Skeletal muscle satellite cell (primary cell): Measurements from ENCODE around the gene CEACAM5.

Source experiments
- H3K27me3 ChIP-seq: 2 replicates; pipeline ENCODE4 v1.7.0; 2013; ENCODE audit warnings: low read length; ENCODE audit not compliant: control insufficient read depth, insufficient read depth
- H3K36me3 ChIP-seq: 2 replicates; pipeline ENCODE4 v1.7.0; 2013; ENCODE audit warnings: mild to moderate bottlenecking, control low read depth, low read length; ENCODE audit not compliant: insufficient read depth
- H3K4me1 ChIP-seq: 2 replicates; pipeline ENCODE4 v1.7.0; 2013; ENCODE audit warnings: low read length; ENCODE audit not compliant: control insufficient read depth, insufficient read depth
- H3K4me2 ChIP-seq: 2 replicates; pipeline ENCODE4 v1.7.0; 2013; ENCODE audit warnings: mild to moderate bottlenecking, low read length
- H3K4me3 ChIP-seq: 2 replicates; pipeline ENCODE4 v1.7.0; 2013; ENCODE audit warnings: low read length
- H3K9ac ChIP-seq: 2 replicates; pipeline ENCODE4 v1.7.0; 2013; ENCODE audit warnings: mild to moderate bottlenecking, low read depth, low read length, moderate library complexity
- H3K9me3 ChIP-seq: replicated peaks from 2 replicates; pipeline ENCODE4 v1.7.0; 2013; ENCODE audit warnings: mild to moderate bottlenecking, control low read depth, low read length

Gene CEACAM5

DNA sequence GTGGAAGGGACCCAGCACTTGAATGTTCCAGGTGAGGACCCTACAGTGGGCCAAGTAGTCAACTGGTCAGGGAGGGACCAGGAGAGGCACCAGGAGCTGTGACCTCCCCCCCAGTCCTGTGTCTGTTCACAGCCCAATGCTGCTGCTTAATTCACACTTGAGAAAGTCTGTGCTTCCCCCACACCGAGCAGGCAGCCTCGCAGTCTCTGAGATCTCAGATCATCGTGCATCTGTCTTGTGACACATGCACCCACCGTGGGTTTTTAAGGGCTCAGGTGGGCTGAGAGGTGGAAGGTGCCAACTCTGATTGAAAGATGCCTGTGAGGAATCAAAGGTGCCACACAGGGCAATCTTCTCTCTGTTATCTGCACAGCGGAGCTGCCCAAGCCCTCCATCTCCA is 6.2 kb downstream of the CEACAM5 start:
- peaks cover 5% of the 10 kb centered on the region for H3K27me3 ChIP-seq
- H3K9ac ChIP-seq: no peak overlapping the region
- no peak overlapping the region for H3K4me2 ChIP-seq
- no peak overlapping the region for H3K4me3 ChIP-seq
- H3K36me3 ChIP-seq: no peaks in the 10 kb centered on the region
- no peaks in the 10 kb centered on the region for H3K9me3 ChIP-seq
- H3K4me1 ChIP-seq: no peaks in the 10 kb centered on the region

GRCh38 chr19:41718761-41719160 is 10.3 kb downstream of the CEACAM5 start:
- Histone ChIP-seq H3K27me3 (peaks cover 5% of the 10 kb centered on the region), H3K4me1 (no peaks in the 10 kb centered on the region), H3K4me2 (no peak overlapping the region), H3K4me3 (no peak overlapping the region), H3K36me3 (no peaks in the 10 kb centered on the region), H3K9ac (no peak overlapping the region), H3K9me3 (no peaks in the 10 kb centered on the region)

GRCh38 chr19:41720103-41720502 is 11.7 kb downstream of the CEACAM5 start:
- no peaks in the 10 kb centered on the region for H3K4me1 ChIP-seq
- no peak overlapping the region for H3K9ac ChIP-seq
- H3K4me3 ChIP-seq: no peak overlapping the region
- peaks cover 5% of the 10 kb centered on the region for H3K27me3 ChIP-seq
- no peaks in the 10 kb centered on the region for H3K36me3 ChIP-seq
- H3K9me3 ChIP-seq: no peaks in the 10 kb centered on the region
- H3K4me2 ChIP-seq: no peak overlapping the region

DNA sequence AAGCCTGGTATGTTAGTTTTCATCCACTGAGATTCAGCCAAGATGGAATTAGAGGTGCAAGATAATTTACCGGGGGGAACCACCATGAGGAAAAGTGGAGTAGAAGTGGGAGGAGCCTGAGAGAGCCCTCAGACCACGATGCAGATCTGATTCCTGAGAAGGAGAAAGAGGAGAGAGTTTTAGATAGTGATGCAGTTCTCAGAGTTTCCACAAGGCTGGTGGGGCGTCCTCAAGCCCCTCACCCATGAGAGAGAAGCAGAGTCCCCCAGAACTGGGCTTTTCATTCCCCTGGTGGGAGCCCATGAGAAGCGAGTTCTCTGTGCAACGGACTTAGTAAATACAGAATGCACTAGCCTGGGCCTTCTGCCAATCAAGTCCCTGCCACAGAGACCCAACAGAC is 18.1 kb downstream of the CEACAM5 start:
- H3K9ac ChIP-seq: no peak overlapping the region
- H3K4me2 ChIP-seq: no peak overlapping the region
- no peaks in the 10 kb centered on the region for H3K4me1 ChIP-seq
- no peaks in the 10 kb centered on the region for H3K9me3 ChIP-seq
- no peaks in the 10 kb centered on the region for H3K36me3 ChIP-seq
- peaks cover 5% of the 10 kb centered on the region for H3K27me3 ChIP-seq
- H3K4me3 ChIP-seq: no peak overlapping the region

- no peaks in the 10 kb centered on the region for H3K36me3 ChIP-seq
- no peaks in the 10 kb centered on the region for H3K9me3 ChIP-seq
- peaks cover 13% of the 10 kb centered on the region for H3K27me3 ChIP-seq
- no peak overlapping the region for H3K4me3 ChIP-seq
- H3K4me2 ChIP-seq: no peak overlapping the region
- no peaks in the 10 kb centered on the region for H3K4me1 ChIP-seq
- H3K9ac ChIP-seq: no peak overlapping the region
These were observed 25.7 kb downstream of the CEACAM5 start for GRCh38 chr19:41734156-41734555.

DNA sequence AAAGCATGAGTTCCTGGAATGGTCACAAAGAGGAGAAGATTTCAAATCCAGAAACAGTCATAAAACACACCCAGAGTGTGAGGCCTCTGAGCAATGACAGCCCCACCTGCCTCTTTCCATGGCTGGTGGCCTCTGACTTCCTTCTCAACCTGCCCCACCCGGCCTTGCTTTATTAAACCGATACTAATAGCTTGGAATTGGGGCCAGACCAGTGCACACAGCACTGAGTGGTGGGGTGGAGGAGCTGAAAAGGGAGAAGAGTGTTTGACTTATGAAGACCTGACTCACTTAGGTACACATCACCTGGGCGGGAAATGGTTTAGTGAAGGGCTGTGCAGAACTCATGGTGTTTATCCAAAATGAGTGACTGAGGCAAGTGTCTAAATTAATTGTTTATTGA is 26.2 kb downstream of the CEACAM5 start:
- Histone ChIP-seq H3K27me3 (peaks cover 15% of the 10 kb centered on the region), H3K4me1 (no peaks in the 10 kb centered on the region), H3K36me3 (no peaks in the 10 kb centered on the region), H3K4me3 (no peak overlapping the region), H3K9ac (no peak overlapping the region), H3K9me3 (no peaks in the 10 kb centered on the region), H3K4me2 (no peak overlapping the region)

DNA sequence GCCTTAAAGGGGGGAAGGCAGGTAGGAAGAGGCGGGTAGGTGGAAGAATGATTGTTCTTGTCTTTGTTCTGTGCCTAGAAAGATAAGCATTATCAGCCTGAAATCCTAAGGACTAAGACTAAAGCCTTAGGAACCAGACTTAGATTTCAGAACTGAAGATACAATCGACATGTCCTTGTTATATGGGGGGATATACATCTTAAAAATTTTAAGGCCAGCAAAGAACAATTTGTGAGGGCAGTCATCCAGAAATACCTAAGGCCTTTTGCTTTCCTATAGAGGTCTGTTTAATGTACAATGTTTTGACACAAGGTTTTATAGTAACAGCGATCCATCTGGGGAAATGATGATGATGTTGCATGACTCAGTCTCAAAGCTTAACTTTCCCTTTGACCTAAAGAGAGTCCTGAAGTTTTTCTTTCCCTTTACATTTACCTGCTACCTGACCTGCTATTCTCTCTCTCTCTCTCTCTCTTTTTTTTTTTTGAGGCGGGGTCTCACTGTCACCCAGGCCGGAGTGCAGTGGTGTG is 26.7 kb downstream of the CEACAM5 start:
- Histone ChIP-seq H3K4me3 (no peak overlapping the region), H3K4me2 (no peak overlapping the region), H3K27me3 (peaks cover 18% of the 10 kb centered on the region), H3K9ac (no peak overlapping the region), H3K4me1 (no peaks in the 10 kb centered on the region), H3K36me3 (no peaks in the 10 kb centered on the region), H3K9me3 (no peaks in the 10 kb centered on the region)

GRCh38 chr19:41739361-41739760 is 30.9 kb downstream of the CEACAM5 start:
- Histone ChIP-seq H3K36me3 (no peaks in the 10 kb centered on the region), H3K27me3 (peaks cover 18% of the 10 kb centered on the region), H3K4me2 (no peak overlapping the region), H3K4me3 (no peak overlapping the region), H3K4me1 (no peaks in the 10 kb centered on the region), H3K9ac (no peak overlapping the region), H3K9me3 (no peaks in the 10 kb centered on the region)

DNA sequence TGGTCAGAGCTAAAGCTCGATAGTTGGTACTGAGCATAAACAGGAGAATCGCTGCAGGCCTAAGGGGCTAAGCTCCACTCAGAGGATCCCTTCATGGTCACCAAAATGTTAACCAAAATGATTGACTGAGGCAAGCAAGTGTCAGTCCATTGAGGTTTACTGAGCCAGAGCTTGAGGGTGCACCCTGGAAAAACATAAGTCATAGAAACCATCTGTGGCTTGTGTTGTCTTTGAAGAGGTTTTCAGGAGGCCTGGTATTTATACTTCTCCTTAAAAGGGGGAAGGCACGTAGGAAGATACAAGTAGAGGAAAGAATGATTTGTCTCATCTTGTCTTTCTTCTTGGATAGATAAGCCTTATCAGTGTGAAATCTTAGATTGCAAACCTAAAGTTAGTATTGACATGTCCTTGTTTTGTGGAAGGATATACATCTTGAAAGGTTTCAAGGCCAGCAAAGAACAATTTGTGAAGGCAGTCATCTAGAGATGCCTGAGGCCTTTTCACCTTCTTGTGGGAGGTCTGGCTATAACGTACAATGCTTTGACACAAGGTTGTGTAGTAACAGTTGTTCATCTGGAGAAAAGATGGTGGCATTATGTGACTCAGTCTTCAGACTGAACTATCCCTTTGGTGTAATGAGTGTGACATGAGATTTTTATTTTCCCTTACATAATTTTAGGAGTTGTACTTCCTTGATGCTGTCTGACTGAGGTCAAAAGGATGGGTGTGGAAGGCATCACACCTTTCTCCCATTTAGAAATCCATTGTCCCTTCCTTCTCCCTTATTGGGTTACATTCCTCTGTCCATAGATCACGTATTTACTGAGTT is 32.2 kb downstream of the CEACAM5 start:
- Histone ChIP-seq H3K4me3 (no peak overlapping the region), H3K36me3 (no peaks in the 10 kb centered on the region), H3K9me3 (no peaks in the 10 kb centered on the region), H3K4me2 (no peak overlapping the region), H3K27me3 (peaks cover 22% of the 10 kb centered on the region), H3K4me1 (no peaks in the 10 kb centered on the region), H3K9ac (no peak overlapping the region)

DNA sequence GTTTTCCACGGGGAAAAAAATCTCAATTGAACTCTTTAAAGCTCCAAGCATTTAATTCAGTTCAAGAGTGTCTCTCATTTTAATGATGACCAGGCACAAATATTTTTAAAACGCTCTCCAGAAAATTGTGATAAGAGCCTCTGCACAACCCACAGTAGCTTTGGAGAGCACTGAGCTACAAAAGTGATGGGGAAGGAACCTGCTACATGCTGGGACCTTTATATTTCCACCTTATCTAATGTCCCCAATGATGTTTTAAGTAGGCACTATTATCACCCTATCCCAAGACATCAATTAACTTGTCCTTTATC is 32.8 kb downstream of the CEACAM5 start:
- no peak overlapping the region for H3K4me2 ChIP-seq
- H3K36me3 ChIP-seq: no peaks in the 10 kb centered on the region
- H3K9ac ChIP-seq: no peak overlapping the region
- no peak overlapping the region for H3K4me3 ChIP-seq
- peaks cover 26% of the 10 kb centered on the region for H3K27me3 ChIP-seq
- H3K4me1 ChIP-seq: no peaks in the 10 kb centered on the region
- H3K9me3 ChIP-seq: no peaks in the 10 kb centered on the region

GRCh38 chr19:41744850-41745249 is 36.4 kb downstream of the CEACAM5 start:
- Histone ChIP-seq H3K4me3 (no peak overlapping the region), H3K9ac (no peak overlapping the region), H3K27me3 (peaks cover 27% of the 10 kb centered on the region), H3K9me3 (no peaks in the 10 kb centered on the region), H3K36me3 (no peaks in the 10 kb centered on the region), H3K4me1 (no peaks in the 10 kb centered on the region), H3K4me2 (no peak overlapping the region)

GRCh38 chr19:41745756-41746155 is 37.3 kb downstream of the CEACAM5 start:
- H3K4me2 ChIP-seq: no peak overlapping the region
- H3K36me3 ChIP-seq: no peaks in the 10 kb centered on the region
- H3K9ac ChIP-seq: no peak overlapping the region
- no peaks in the 10 kb centered on the region for H3K9me3 ChIP-seq
- H3K4me3 ChIP-seq: no peak overlapping the region
- H3K4me1 ChIP-seq: no peaks in the 10 kb centered on the region
- peaks cover 24% of the 10 kb centered on the region for H3K27me3 ChIP-seq
